GM21381 (cell line): ENCODE measurements around the gene GAB3.
"Not testable (repeated sequence)": the region's sequence is repeated elsewhere in the genome, so short reads cannot be mapped to it uniquely, and the experiment has no call there.

Source experiments
- ATAC-seq: cut with Tn5 transposase; IDR thresholded peaks from one replicate; pipeline ENCODE4 v1.9.1; 2021; ENCODE audit warnings: mild to moderate bottlenecking, moderate library complexity; ENCODE audit not compliant: unreplicated experiment

Gene GAB3

DNA sequence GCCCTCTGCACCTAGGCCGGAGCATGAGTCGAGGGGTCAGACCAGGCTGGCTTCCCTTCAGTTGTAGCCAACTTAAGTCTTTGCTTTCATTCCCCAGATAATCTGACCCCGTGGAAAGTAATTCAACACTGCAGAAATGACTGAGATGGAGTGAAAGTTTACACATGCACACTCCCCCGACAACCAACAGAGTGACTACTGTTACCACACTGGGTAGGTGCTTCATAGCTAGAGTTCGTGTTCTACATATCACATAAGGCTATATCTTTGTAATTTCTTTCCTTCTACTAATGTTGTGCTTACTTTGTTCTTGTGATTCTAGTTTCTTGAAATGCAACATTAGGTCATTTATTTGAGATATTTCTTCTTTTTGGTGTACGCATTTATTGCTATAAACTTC is 90.3 kb downstream of the GAB3 start:
- ATAC-seq = no peak

- ATAC-seq = no peak
Observed at GRCh38 chrX:154658957-154659356, 91.9 kb downstream of the GAB3 start.

DNA sequence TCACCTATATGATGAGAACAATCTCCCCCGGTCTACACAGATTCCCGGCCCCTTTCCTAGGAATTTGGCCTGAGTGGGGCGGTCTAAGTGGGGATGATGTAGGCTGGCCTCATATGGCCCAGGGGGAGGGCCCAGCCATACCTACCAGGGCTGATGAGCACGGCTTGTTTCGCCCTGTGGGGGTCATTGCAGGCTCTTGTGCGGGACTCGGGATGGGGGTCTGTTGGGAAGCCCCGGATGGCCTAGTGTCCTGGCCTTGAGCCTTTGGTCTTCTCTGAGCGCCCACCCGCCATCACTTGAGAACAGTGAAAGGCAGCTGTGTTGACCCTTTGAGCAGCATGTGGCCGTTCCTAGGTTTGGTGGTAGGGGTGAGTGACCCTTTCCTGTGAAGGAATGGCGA is 92.7 kb downstream of the GAB3 start:
- no peak for ATAC-seq

GRCh38 chrX:154657226-154657805 is 93.6 kb downstream of the GAB3 start:
- no peak for ATAC-seq

DNA sequence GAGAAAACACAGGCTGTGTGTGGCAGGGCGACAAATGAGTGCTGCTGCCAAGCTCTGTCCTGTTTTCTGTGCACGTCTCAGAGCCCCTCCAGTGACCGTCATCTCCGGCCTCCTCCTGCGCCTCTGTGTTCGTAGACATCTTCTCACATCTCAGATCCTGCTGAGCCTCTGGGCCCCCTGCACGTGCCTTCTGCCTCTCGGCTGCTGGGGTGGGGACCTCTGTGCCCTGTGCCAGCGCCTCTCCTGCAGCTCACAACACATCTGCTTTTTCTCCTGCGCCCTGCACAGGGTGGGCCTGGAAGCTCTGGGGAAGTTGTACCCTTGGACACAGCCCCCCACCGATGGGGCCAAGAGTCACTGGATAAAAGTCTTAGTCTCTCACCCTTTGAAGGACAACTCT is 95.1 kb downstream of the GAB3 start:
- no peak for ATAC-seq

DNA sequence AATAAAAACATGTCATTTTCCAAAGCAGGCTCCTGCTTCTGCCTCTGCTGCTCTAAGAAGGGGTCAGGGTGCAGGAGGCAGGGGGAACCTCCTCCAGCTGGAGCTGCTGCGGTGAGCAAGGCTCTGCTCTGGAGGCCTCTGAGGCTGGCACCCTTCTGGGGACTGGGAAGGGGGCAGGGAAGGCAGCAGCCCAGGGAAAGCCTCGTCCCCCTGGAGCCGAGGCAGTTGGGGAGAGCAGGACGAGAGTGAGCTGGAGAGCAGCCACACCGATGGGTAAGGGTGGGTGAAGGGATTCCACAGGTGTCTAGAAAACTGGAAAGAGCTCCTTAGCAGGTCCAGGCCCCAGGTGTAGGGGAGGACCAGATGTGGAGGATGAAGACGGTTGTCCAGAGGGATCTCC is 95.5 kb downstream of the GAB3 start:
- ATAC-seq = no peak

DNA sequence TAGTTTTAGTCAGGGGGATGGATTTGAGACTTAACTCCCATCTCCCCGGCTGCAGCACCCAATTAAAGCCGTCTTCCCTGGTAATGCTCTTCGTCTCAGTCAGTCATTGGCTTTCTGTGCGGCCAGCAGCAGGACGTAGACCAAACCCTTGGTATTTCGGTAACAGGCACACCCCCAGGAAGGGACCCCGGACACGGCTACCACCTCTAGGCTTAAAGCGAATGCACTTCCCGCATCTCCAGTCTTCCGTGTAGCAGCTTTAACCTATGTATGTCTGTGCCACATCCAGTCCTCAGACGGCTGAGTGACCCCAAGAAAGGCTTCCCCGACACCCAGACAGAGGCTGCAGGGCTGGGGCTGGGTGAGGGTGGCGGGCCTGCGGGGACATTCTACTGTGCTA is 96.0 kb downstream of the GAB3 start:
- ATAC-seq = no peak

DNA sequence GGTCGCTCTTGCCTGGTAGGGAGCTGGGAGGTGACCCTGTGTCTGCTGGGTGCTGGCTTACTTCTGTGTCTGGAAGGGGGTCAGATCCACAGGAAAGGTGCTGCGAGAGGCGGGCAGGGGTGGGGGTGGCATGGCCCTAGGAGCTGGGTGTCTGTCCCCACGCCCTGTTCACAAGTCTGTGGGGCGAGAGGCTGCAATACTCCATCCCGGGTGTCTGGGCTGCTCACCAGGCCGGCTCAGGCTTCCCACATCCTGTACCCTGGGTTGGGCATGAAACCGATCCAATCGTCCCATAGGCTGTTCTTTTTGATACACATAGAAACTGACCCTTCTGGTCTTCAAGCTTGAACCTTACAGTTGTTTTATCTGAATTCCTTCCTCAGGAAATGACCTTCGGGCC is 96.5 kb downstream of the GAB3 start:
- no peak for ATAC-seq

DNA sequence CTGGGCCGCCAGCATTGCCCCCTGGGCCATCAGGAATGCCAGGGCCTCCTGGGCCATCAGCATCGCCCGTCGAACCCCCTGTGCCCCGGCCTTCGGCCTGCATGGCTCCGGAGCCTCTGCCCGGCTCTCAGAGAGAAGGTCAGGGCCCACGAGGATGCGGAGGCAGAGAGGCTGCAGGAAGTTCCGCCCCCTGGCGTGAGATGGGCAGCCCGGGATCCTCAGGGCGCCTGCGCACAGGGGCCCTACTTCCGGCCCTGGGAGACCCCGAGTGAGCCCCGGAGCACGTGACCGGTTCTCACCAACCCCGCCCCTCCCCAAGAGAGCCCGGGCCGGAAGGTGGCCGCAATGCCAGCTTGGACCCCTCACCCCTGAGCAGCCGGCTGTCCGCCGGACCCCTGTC is 97.5 kb downstream of the GAB3 start, which contains the start of gene CTAG2:
Gene CTAG2 (minus strand): TSS at position 167 of the 400 bp plus-strand sequence. CDS start 64 bp downstream, at position 103.
- not testable (repeated sequence) for ATAC-seq

DNA sequence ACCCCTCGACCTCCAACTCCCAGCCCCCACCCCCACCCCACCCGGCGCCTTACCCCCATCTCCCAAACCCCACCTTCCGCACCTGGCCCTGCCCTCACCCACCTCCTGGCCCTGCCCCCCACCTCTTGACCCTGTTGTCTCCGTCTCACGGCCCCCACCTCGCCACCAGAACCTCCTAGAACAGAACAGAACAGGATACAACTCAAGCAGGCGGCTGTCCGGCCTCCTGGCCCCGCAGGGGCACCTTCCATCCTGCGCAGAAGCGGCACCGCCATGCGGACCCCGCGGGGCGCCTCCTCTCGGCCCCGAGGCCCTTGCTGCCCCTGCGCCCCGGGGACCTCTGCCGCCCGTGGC is 97.9 kb downstream of the GAB3 start:
- no peak for ATAC-seq

DNA sequence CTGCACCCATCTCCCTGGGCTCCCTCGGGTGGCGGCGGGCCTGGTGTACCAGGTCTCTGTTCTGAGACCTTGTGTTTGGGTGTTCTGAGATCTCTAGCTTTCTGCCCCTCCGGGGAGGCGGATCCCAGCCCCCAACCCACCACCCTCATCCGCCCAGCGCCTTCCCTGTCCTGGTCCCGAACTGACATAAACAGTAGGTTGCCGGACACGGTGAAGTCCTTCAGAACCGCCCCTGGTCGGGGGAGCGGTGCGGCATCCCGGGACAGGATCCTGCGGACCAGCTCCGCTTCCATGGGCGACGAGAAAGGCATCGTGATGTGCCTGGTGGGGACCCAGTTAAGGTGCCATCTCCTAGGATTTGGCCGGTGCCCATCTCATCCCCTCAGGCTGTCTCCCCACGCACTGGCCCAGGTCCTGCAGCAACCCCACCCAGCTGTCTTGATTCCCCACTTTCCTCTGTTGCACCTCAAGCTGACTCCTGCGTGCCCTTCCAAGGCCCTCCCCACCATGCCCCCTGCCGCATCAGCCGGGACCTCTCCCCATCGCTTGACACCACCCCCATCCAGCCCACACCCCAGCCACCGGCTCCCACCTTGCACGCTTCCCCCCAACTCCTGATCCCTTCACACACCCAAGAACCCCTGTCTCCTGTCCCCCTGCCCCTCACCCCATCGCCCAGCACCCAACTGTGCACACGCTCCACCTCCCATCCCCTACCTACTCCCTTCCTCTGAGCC is 98.4 kb downstream of the GAB3 start:
- no peak for ATAC-seq

GRCh38 chrX:154650221-154650510 is 100.7 kb downstream of the GAB3 start:
- ATAC-seq = no peak

- ATAC-seq = no peak
Observed at GRCh38 chrX:154649503-154650220, 101.2 kb downstream of the GAB3 start.

- no peak for ATAC-seq
Observed at GRCh38 chrX:154648931-154649330, 101.9 kb downstream of the GAB3 start.

DNA sequence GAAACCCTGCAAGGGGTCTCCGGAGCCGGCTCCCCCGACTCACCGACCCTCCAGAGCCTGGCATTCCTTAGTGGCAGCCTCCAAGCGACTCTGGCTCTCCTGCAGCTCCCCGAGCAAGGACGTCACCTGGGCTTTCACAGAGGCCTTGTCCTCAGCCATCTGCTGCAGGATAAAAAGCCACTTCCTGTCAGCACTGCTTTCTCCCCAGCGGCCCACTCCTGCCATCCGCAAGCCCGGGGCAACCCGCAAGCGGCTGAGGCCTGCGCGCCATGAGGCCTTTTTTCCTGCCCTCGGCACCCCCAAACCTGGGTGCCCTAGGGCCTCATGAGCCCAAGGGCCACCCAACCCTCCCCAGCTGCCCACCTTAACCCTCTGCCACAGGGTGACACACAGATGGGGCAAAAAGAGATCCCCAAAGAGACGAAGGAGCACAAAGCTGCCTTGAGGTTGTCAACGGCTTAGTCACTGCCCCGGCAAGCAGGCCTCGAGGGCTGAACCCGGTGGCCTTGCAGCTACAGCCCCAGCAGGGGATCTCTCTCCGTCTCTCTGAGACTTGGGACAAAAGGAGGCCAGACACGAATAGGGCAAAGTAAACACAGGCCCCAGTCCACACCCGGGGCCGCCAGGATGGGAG is 105.0 kb downstream of the GAB3 start:
- ATAC-seq = not testable (repeated sequence)

DNA sequence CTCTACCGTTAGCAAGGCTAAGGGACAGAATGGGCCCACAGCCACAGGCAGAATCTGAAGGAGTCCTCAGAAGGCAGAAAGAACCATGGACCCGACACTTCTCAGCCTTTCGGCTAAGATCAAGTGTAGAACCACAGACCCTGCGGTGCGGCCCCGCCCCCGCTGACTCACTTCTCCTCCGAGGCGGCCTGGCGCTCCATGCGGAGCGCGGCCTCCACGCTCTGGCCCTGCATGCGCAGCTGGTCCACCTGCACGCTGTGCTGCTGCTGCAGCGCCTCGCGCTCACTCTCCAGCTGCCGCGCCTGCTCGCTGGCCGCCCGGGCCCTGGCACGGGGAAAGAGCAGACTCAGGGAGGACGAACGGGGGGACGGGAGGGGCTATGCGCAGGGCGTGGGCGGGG is 107.2 kb downstream of the GAB3 start:
- not testable (repeated sequence) for ATAC-seq

GRCh38 chrX:154641740-154642139 is 109.1 kb downstream of the GAB3 start:
- not testable (repeated sequence) for ATAC-seq

- ATAC-seq = not testable (repeated sequence)
Observed at GRCh38 chrX:154633661-154634060, 117.2 kb downstream of the GAB3 start.

DNA sequence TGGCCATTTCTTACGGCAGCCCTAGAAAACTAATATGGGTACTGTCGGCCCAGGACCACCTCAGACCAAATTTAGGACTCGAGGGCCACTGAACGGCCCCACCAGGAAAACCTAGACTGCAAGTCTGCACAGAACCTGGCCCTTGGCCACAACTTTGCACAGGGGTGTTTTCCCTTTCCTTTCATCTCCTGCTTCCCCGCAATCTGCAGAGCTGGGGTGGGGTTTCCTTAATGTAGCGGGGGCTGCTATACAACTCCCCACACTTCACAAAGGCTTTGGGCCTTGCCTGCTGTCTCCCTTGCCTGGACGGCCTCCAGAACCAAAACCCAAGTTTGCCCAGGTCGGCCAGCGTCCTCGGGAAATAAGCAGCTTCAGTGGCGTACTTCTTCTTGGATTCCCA is 119.9 kb downstream of the GAB3 start:
- not testable (repeated sequence) for ATAC-seq

GRCh38 chrX:154628960-154629359 is 121.9 kb downstream of the GAB3 start:
- ATAC-seq = not testable (repeated sequence)
